Measurements from ENCODE around the gene TREX2. TPM values are rescaled to one million over a fixed set of nuclear protein-coding genes. Genes with fewer than 3 reads are reported as not detected.
A peak's percentile ranks its signal among the peaks of the same experiment; 100 is the strongest.
"Not testable (repeated sequence)": the region's sequence is repeated elsewhere in the genome, so short reads cannot be mapped to it uniquely, and the experiment has no call there.

The TREX2 gene
- total RNA-seq, 1 experiment from 2014 or later, result not detected

GRCh38 chrX:153413731-153414130 is 32.1 kb downstream of the TREX2 start:
- in situ Hi-C loops (cut with HindIII; ENCODE audit: low sequenced_read_pairs), result no loop called here
- no peak for DNase-seq (ENCODE audit: low spot score)

GRCh38 chrX:153412746-153413720 is 32.8 kb downstream of the TREX2 start:
- peak; percentile 19 for DNase-seq (ENCODE audit: low spot score)
- in situ Hi-C loops (cut with HindIII; ENCODE audit: low sequenced_read_pairs), result no loop called here

DNA sequence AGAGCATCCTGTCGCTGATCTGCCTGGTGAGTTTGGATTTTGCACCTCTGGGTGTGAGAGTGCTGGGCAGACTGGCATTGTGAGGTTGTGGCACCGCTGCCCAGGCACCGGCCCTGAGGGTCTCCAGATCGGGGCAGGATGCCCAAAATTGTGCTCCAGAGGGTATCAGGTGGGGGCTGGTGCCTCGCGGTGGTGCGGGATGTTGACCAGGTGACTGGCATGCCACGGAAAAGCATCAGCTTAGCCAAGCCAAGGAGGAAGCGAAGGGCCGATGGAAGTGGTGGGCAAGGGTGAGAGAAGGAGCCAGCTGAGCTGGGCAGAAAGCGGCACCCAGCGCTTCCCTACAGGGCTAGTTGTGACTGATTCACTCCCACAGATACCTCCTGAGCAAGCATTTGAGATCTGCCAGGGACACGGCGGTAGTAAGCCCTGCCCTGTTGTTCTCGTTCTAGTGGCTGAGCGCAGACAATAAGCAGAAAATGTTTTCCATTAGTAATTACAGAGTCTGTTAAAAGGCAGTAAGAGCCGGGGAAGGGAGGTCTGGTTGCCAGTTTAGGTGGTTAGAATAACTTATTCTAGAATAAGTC is 33.8 kb downstream of the TREX2 start:
- DNase-seq (ENCODE audit: low spot score), result peak; percentile 32
- in situ Hi-C loops (cut with HindIII; ENCODE audit: low sequenced_read_pairs), result no loop called here

DNA sequence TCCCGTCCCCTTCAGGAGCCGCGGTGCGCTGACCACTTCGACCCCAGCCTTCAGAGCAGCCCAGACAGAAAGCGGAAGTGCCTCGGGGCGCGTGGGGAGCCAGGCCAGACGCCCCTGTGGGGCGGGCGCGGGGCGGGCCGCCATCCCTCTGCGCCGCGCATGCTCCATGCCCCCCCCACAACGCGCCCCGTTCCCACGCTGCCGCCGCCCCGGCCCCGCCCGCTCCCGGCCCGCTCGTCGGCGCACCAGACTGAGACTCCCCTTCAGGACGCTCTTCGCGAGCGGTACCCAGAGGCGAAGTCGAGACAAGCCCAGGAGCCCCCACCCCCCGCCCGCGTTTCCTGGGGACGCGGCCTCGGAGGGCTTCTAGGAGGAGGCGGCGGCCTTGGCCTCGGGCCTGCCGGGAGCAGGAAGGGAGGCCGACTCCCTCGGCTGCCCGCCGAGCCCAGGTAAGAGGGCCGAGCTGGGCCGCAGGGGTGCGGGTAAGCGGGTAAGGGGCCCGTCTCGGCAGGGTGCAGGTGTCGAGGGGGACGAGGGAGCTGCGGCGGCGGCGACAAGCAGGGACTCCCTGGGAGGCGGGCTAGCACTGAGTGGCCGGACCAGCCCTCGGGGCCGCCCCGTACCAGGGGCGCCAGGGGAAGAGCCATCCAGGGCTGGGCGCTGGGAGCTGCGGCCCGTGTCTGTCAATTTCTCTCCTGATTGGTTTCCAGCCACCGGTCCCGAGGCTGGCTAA is 34.4 kb downstream of the TREX2 start, which contains the start of gene ZFP92:
TSS of gene ZFP92 (plus strand) at position 218 of the 733 bp plus-strand sequence. CDS start 6,851 bp downstream, outside the sequence.
- in situ Hi-C loops (cut with HindIII; ENCODE audit: low sequenced_read_pairs), result no loop called here
- peak; percentile 28 for DNase-seq (ENCODE audit: low spot score)

- DNase-seq (ENCODE audit: low spot score), result no peak
- in situ Hi-C loops (cut with HindIII; ENCODE audit: low sequenced_read_pairs), result no loop called here
Observed at GRCh38 chrX:153410888-153411254, 35.0 kb downstream of the TREX2 start.

DNA sequence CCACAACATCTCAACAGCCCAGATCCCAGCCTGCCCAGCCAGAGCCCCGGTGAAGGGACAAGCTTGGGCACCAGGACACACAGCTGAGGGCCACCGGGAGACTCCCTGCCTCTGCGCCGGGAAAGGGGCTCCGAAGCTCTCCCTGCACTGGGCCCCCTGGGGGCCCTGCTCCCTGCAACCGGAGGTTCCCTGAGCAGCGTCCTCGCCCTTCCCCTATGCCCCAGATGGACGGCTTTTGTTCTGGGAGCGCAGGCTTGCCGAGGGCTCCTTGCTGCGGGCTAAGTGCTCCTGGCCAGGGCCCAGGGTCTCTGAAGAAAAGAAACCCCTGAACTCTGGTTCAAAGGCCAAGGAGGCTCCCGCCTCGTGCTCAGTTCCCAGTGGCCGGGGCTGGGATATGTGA is 35.5 kb downstream of the TREX2 start:
- no peak for DNase-seq (ENCODE audit: low spot score)
- in situ Hi-C loops (cut with HindIII; ENCODE audit: low sequenced_read_pairs), result no loop called here

- in situ Hi-C loops (cut with HindIII; ENCODE audit: low sequenced_read_pairs), result no loop called here
- DNase-seq (ENCODE audit: low spot score), result no peak
Observed at GRCh38 chrX:153409414-153410101, 36.3 kb downstream of the TREX2 start.

GRCh38 chrX:153408871-153409351 is 36.9 kb downstream of the TREX2 start:
- in situ Hi-C loops (cut with HindIII; ENCODE audit: low sequenced_read_pairs), result no loop called here
- no peak for DNase-seq (ENCODE audit: low spot score)

GRCh38 chrX:153408221-153408721 is 37.6 kb downstream of the TREX2 start:
- no peak for DNase-seq (ENCODE audit: low spot score)
- in situ Hi-C loops (cut with HindIII; ENCODE audit: low sequenced_read_pairs), result no loop called here

GRCh38 chrX:153407736-153408135 is 38.1 kb downstream of the TREX2 start:
- in situ Hi-C loops (cut with HindIII; ENCODE audit: low sequenced_read_pairs), result no loop called here
- DNase-seq (ENCODE audit: low spot score), result no peak

DNA sequence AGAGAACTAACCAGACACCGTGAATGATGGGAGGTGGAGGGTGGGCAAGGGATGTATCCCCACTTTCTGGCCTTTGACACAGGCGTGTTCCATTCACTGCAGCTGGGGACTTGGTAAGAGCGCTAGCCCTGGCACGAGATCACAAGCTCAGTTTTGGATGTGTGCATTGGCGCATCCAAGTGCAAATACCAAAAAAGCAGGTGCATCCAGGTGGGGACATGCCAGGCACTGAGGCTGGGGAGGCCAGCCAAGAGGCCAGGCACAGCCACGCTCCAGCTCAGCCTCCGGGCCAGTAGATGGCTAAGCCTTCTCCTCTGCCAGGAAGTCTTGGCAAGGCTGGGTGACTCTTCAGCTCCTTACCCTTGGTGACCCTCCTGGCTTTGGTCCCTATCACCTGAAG is 39.0 kb downstream of the TREX2 start:
- no peak for DNase-seq (ENCODE audit: low spot score)
- in situ Hi-C loops (cut with HindIII; ENCODE audit: low sequenced_read_pairs), result no loop called here

DNA sequence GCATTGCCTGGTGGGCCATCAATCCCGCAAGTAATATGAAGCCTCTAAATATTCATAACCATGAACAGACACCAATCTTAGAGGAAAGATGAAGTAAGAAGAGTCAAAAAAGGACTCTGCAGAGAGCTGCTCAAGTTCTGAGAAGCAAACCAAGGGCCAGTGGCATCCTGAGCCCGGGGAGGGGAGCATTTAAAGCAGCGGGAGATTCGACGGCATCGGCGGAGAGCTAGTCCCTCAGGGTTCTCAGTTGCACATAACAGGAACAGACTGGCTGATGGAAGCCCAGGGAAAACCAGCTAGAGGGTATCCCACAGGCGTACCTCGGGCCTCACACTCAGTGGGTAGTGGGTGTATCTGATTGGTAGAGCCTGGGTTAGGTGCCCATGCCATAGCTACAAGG is 39.8 kb downstream of the TREX2 start:
- in situ Hi-C loops (cut with HindIII; ENCODE audit: low sequenced_read_pairs), result no loop called here
- no peak for DNase-seq (ENCODE audit: low spot score)

GRCh38 chrX:153405426-153405825 is 40.4 kb downstream of the TREX2 start:
- no peak for DNase-seq (ENCODE audit: low spot score)
- in situ Hi-C loops (cut with HindIII; ENCODE audit: low sequenced_read_pairs), result no loop called here

DNA sequence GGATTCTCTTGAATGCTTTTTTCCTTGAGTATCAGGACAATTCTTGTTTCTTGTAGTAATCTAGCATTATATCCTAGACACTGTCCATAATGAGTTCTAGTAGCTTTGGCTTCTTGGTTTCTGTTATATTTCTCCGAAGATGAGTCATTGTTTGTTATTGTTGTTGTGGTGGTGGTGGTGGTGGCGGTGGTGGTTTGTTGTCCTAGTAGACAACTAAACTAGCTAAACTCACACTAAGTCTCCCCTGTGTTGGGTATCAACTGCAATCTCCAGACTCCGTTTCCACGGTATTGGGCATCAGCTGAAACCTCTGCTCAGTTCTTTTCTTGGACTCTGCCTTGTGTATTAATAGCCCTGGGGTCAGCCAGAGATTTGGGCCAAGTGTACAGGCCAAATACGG is 41.5 kb downstream of the TREX2 start:
- DNase-seq (ENCODE audit: low spot score); in situ Hi-C loops (cut with HindIII; ENCODE audit: low sequenced_read_pairs): not testable (repeated sequence)

DNA sequence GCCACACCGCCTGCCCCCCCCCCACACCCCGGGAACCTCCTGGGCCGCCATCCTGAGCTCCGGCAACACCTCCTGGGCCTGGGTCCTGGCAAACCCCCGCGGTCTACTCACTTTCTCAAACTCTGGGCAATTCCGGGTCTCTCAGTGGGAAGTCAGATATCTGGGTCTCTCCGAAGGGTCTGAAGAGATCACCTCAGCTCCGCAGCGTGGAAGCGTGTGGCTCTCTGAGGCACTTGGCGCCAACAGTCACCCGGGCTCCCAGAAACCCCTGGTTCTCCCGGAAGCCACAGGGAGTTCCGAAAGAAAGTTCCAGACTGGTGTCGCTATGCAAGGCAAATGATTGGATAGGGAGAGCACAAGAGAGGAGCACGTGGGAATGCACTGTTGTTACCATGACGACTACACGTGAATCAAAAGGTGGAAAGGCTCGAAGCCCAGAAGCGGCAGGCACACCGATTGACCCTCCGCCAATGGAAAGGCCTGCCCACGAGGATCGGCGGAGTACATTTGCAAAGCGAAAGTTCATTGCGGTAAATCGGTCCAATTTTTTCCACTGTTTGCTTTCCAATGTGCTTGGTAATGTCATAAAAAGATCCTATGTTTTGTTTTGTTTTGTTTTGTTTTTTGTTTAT is 44.6 kb downstream of the TREX2 start, which contains the start of gene PNMA6E:
TSS of gene PNMA6E (minus strand) at position 218 of the 632 bp plus-strand sequence. CDS start 2,501 bp downstream, outside the sequence.
- in situ Hi-C loops (cut with HindIII; ENCODE audit: low sequenced_read_pairs), result no loop called here
- no peak for DNase-seq (ENCODE audit: low spot score)

DNA sequence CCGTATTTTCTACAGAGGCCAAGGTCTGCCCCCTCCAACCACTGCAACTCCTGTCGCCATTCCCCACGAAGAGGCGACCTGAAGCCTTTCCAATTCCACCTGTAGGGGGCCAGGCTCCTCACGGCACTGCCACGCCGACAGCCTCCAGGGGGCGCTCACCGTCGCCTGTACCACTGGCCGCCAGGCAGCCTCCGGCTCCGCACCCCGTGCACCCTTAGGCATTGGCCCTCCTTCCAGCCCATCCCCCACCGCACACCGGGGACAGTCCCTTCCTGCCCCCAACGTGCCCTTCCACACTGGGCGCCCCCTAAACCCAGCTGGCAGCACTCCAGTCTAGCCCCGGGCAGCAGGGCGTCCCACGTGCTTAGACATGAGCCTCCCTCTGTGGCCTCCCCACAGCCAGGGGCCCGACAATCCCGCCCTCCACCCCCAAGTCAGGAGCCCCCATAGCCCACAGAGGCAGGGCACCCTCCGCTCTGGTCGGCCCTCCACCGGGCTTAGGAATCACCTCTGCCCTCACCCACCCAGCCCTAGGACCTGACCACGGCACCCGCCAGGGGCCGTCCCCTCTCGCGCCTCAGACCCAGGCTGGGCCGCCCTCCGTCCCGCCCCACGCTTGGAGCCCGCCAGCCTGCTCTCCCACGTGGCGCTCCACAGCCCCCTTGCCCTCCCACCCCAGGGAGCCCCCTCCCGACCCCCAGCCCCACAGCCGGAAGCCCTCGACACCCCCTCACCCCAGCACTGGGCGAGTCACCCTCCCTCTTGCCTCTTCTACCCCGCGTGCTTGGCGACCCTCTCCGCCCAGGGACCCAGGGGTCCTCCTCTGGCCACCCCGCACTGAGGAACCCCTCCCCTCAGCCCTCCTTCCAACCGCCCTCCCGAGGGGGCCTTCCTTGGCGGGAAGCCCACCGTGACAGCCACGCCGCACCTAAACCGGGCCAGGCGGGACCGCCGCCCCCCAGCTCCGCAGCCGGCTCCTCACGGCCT is 45.4 kb downstream of the TREX2 start:
- in situ Hi-C loops (cut with HindIII; ENCODE audit: low sequenced_read_pairs), result no loop called here
- DNase-seq (ENCODE audit: low spot score), result no peak

- in situ Hi-C loops (cut with HindIII; ENCODE audit: low sequenced_read_pairs), result no loop called here
- no peak for DNase-seq (ENCODE audit: low spot score)
Observed at GRCh38 chrX:153398275-153398960, 47.4 kb downstream of the TREX2 start.

Measured in G401 (cell line).